GM18526 (cell line): Measurements from ENCODE around the gene NALCN.

ENCODE experiments used
- POLR2A ChIP-seq: IDR thresholded peaks from 3 replicates; pipeline ENCODE4 v1.6.1; 2011; ENCODE audit not compliant: insufficient read length; ENCODE audit errors: extremely low read depth

Gene NALCN

DNA sequence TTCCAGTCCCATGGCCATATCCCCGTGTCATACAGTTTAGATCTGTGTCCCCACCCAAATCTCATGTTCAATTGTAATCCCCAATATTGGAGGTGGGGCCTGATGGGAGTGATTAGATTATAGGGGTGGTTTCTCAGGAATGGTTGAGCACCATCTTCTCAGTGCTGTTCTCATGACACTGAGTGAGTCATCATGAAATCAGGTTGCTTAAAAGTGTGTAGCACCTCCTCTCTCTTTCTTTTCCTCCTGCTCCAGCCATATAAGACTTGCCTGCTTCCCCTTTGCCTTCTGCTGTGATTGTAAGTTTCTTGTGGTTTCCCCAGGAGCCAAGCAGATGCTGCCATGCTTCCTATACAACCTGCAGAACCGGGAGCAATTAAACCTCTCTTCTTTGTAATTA is 197.8 kb downstream of the NALCN start:
- no peak for TF ChIP-seq POLR2A

DNA sequence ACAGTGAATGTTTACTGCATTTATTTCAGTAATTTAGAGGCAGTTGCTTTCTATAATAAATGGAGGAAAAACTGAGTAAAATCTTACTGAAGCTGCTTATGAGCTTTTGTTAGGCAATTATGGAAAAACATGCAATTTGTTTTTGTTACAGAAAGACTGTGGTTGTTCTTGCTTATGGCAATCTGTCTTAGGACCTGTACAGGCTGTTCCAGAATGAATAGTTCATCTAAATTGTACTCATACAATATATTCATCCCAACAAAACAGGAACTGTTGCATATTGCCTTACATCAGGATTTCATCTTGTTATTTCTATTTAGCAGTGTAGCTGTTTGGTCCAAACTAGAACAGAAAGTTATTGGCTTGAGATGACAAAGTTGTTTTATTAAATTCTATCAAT is 199.2 kb downstream of the NALCN start:
- no peak for TF ChIP-seq POLR2A

DNA sequence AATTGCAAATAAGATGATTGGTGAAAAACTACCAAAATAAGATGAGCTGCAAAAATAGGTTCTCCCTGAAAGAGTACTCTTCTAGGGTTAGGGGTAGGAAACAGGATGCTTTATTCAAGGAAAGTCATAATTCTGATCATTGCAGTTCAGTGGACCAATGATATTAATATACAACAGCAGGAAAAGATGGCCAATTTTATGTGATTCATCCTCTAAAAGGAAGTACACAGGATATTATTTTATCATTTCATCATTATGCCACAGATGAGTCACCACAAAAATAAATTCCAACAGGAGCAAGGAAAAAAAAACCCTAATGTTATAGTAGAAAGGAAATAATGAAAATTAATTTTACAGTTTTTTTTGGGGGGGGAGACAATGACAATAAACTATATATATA is 205.0 kb downstream of the NALCN start:
- no peak for TF ChIP-seq POLR2A

DNA sequence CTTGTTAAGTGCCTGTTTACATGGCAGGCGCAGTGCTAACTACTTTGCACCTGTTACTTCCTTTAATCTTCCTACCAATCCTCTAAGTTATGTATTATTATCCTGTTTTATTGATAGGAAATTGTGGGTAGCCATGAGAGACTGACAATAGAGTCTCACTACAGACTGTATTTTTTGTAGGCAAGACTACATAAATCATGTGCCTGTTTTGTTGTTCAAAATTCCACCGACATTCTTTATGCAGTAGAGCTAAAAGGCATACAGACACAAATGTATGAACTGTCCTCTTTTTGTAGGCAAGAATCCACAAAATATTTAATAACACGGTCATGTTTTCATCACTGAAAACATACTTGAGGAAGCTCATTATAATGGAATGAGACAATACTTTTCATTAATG is 205.5 kb downstream of the NALCN start:
- TF ChIP-seq POLR2A, result no peak

DNA sequence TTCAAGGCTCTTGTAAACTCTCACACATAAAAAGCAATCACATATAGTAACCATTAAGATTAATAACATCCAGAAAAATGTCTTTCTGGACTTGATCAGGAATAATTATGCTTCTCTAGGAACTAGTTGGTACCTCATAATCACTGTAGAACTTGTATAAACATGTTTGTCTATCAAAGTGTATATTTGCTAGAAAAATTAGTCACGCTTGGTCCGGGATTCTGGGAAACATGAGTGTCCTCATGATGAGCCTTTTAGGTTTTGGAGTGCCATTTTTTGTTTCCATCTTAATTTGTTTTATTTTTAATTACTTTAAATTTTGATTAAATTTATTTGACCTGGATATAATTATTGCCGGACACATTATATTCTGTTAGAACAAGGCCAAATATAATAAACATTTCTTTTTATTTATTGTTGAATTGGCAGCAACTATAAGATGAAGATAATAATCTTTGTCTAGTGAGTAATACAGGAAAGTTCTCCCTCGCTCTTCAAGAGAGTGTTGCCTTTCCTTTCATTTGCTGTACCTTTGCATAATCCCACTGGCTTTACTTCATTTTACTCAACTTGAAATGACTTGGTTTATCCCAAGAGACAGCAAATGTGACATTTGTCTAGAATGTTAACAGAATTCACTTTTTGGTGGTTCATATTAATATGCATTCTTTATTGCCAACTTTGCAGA is 207.0 kb downstream of the NALCN start:
- no peak for TF ChIP-seq POLR2A

DNA sequence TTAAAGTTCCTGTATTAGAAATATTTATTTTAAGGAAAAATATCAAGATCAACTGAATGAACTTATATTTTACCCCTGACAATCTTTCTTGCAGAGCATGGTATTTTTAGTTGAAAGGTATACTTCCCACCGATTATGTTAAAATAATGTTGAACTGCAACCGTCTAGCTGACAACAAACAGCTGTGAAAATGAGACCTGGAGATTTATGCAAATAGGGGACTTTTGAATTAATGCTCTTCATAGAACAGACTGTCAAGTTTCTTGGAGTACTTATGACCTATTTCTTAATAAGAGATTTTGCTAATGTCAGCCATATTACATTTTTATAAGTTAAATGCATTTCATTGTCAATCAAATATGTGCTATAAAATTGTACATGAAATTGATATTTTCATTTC is 210.9 kb downstream of the NALCN start:
- TF ChIP-seq POLR2A, result no peak

DNA sequence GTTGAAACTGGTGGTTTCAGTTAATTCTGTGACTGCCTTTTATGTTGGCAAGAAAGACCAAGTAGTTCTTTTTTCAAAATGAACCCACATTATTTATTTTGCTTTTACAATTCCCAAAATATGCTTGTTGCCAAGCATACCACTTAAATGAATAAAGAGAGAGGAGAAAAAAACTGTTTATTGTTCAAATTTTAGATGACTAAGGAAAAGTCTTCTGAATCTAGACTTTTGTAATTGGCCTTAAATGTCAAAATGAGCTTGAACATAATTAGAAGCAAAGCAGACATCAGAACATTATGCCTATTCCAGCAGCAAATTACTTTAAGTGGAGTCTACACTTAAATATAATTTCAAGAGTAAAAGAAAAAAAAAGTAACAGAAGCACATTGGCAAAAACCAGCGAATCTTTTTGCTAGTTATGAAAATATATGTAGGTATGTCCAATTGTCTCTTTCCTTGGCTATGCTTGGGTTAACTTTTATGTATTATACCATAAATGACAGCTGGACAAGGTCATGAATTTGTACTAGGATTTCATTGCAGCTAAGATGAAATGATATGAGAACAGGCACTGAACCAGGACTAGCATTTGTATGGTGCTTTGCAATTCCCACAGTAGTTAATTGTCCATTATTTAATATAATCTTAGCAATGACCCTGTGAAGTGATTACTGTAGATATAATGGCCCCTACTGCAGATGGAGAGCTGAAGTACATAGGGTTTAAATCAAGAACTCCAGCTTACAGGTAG is 211.9 kb downstream of the NALCN start:
- no peak for TF ChIP-seq POLR2A

DNA sequence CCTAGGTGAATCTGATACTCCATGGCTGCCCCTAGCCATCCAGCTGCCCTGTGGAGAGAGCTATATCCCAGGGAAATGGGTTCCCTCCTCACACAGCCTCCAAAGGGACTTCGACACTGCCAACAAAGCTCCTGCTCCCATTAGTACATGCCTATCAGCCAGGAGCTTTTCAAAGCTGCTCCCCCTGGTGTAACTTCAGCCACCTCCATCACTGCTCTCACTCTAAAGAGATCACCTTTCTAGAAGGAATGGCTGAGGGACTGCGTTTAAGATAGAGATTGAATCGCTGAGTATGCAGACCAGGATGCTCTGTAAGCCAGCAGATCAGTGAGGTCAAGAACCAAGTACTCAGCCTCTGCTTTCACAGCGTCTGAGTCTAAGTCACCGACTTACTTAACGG is 213.7 kb downstream of the NALCN start:
- TF ChIP-seq POLR2A, result no peak

DNA sequence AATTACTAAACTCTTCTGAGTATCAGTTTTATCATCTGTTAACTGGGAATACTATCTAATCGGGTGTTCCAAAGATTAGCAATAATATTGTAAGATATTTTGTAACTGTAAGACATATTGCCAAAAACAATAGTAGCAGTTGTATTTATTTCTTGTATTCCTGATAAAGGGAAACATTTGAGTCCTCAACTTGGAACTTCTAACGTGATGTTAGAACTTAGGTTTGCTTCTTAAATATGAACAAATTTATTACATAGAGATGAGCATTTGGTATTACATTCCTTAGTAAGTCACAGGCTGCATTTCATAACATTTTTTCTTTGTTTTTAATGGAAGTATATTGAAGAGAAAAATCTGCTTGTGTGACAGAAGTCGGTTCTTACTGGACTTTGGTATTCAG is 225.3 kb downstream of the NALCN start:
- no peak for TF ChIP-seq POLR2A

DNA sequence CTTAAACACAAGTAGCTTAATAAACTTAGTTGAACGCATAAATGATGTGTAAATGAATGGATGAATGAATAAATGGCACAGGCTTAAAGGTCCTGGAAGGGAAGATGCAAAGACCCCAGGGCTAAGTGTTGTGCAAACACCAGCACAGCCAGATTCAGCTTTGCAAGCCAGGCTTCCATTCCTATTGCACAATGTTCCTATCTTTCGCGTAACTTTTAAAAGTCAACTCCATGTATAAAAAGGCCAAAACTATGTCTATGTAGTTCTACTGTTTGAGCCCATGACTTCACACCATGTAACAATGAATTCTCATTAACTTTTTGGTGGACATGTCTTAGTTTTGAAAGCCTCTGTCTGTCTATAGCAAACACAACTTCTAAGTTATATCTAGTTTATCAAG is 226.0 kb downstream of the NALCN start:
- TF ChIP-seq POLR2A, result no peak

DNA sequence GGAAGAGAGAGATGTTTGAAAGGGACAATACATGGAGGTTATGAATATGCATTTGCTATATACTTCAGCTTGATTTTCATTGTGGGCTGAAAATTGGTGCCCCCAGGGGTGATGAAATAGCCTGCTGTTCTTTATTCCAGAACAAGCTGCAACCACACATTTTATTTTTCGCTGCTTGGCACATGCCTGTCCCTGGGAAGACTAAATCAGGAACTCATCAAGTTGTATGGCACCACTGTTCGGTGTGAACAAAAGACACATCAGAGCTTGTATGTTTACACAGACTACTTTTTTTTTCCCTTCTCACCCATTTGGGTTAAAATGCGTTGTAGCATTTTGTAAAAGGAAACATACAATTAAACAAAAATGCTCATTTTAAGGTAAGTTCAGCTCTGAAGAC is 230.7 kb downstream of the NALCN start:
- TF ChIP-seq POLR2A, result no peak

DNA sequence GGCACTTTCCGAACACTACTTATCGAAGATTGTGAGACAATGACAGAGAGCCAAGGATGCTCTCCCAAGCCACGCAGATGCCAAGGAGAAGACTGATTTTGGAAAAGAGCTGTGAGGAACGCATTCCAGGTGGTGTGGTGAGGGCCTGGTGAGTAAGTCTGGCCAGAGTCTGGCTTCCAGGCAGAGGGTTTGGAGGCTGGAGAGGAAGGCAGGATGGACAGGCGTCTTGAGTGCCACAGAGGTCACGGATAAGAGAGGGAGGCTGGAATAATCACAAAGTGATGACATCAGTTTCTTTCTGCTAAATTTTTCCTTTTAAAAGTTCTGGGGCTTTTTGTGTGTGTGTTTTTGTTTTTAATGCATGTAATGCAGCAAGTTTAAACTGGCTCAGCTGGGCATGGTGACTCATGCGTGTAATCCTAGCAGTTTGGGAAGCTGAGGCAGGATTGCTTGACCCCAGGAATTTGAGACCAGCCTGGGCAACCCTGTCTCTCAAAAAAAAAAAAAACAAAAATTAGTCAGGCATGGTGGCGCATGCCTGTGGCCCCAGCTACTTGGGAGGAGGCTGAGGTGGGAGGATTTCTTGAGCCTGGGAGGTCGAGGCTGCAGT is 235.1 kb downstream of the NALCN start:
- TF ChIP-seq POLR2A, result no peak

DNA sequence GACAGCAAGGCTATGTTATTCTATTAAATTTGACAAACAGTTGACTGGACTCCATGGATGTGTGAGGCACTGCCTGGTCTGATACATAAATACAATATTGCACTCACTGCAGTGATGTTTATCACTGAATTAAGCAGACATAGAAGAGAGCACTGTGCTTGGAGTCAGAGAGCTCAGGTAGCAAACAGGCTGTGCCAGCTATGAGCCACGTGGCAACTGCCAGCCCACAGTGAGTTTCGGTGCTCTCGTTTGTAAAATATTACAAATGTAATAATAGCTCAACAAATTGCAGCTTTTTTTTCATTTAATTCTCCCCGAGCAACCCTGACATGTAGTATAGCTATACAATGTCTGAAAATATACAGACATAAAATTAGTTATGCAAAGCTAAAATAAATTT is 237.3 kb downstream of the NALCN start:
- TF ChIP-seq POLR2A, result no peak

DNA sequence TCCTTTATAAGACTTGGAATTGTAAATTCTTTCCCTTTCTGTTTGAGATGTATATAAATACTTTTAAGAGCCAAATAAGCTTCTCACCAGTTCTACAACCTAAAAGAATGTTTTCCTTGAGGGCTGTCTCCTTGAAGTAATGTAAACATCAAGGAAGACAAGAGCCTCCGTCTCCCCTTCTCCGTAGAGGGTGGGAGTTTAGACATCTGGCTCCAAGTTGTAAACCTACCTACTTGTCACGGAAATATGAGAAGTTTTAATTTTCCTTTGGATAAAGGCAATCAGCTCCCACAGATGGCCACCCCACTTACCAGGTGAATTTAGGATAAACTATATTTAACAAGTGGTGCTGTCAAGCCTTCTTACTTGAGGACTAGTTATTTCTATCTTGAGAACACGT is 237.9 kb downstream of the NALCN start:
- no peak for TF ChIP-seq POLR2A

DNA sequence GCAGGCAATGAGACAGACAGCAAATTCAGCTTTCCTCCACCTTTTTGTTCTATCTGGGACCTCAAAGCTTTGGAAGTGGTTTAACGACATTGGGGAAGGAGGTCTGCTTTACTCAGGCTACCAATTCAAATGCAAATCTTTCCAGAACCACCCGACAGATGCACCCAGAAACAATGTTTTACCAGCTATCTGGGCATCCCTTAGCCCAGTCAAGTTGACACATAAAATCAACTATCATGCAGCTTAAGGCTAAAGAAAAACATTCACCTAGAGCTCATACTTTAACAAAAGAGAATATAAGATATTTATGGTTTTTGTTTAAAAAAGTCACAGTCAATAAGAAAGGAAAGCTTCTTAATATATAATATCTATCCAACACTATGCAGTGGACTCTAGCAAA is 246.0 kb downstream of the NALCN start:
- no peak for TF ChIP-seq POLR2A

DNA sequence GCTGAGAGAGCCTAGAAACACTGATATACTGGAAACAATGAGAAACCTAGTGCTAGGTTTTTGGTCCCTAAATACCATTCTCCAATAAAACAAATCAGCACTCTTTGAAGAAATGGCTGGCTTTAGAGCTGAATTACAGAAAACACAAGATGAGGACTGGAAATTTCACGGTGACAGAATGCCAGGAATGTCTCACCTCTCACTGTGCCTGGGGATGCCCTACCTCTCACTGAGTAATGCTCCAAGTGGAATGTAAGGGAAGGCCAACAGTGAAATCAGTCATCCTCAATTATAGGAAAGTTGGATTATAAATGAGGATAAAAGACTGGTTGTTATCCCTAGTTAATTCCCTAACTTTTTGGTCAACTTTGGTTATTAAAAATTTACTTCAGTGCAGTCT is 259.0 kb downstream of the NALCN start:
- TF ChIP-seq POLR2A, result no peak
